ENCODE data around the gene SLC39A11.

DNA sequence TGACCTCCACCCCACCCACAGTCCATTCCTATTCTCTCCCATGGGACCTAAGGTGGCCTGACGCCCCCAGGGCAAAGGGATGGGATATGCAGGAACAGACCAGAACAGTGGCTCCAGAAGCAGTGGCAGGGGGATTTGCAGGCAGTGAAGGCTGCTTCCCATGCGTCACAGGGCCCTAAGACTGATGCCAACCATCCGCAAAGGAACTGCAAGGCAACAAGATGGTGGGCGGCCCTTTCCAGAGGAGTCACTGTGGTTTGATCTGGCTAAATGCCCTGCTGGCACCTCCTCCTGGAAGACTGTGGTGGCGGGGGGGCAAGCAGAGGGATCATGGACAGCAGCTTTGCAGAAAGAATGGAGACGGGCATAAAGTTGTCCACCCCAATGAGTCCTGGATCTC is 4.4 kb upstream of the SLC39A11 start:
- TF ChIP-seq, protein P1, sequence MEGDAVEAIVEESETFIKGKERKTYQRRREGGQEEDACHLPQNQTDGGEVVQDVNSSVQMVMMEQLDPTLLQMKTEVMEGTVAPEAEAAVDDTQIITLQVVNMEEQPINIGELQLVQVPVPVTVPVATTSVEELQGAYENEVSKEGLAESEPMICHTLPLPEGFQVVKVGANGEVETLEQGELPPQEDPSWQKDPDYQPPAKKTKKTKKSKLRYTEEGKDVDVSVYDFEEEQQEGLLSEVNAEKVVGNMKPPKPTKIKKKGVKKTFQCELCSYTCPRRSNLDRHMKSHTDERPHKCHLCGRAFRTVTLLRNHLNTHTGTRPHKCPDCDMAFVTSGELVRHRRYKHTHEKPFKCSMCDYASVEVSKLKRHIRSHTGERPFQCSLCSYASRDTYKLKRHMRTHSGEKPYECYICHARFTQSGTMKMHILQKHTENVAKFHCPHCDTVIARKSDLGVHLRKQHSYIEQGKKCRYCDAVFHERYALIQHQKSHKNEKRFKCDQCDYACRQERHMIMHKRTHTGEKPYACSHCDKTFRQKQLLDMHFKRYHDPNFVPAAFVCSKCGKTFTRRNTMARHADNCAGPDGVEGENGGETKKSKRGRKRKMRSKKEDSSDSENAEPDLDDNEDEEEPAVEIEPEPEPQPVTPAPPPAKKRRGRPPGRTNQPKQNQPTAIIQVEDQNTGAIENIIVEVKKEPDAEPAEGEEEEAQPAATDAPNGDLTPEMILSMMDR (conservative IDR thresholded peaks at IDR 0.05 in 1 of 2, IDR thresholded peaks at IDR 0.05 in 1 of 2; ENCODE audit: low read depth in 1 of 2, low read length in 2 of 2) = no peak
- TF ChIP-seq EZH2 (IDR thresholded peaks at IDR 0.05; ENCODE audit: low read length, missing control alignments) = no peak

All from fibroblast of lung (primary cell).